Measurements from ENCODE around the gene FHIT. TPM values are rescaled to one million over a fixed set of nuclear protein-coding genes. Genes with fewer than 3 reads are reported as not detected.

The FHIT gene
- polyA plus RNA-seq, 1 of the 3 experiments (the other 2 are of a cell fraction) = 0.41 TPM

GRCh38 chr3:60158035-60158434 lies 1093.2 kb downstream of the FHIT start:
- no peak for DNase-seq
- H3K27me3 ChIP-seq (ENCODE audit: insufficient read depth) = no peaks in the 10 kb centered on the region
- no peak overlapping the region for H3K9ac ChIP-seq
- TF ChIP-seq CTCF (IDR thresholded peaks at IDR 0.05) = no peak
- TF ChIP-seq TAF1 (IDR thresholded peaks at IDR 0.05; ENCODE audit: borderline replicate concordance, low read depth, low read length) = no peak
- TF ChIP-seq POLR2AphosphoS5 (IDR thresholded peaks at IDR 0.05; ENCODE audit: low read depth, low read length) = no peak
- TF ChIP-seq RFX5 (IDR thresholded peaks at IDR 0.05; ENCODE audit: low read length) = no peak
- TF ChIP-seq SMC3 (IDR thresholded peaks at IDR 0.05; ENCODE audit: low read depth, low read length) = no peak
- no peak for TF ChIP-seq RAD21 (IDR thresholded peaks at IDR 0.05; ENCODE audit: low read length)
- TF ChIP-seq JUND (IDR thresholded peaks at IDR 0.05) = no peak
- no peak for TF ChIP-seq ZBTB33 (IDR thresholded peaks at IDR 0.05; ENCODE audit: borderline replicate concordance, low read depth)
- TF ChIP-seq ELF1 (IDR thresholded peaks at IDR 0.05) = no peak
- TF ChIP-seq EP300 (IDR thresholded peaks at IDR 0.05; ENCODE audit: borderline replicate concordance in 1 of 2, low read depth in 1 of 2, low read length in 1 of 2) = no peak
- no peak for TF ChIP-seq EZH2phosphoT487 (IDR thresholded peaks at IDR 0.05; ENCODE audit: borderline replicate concordance, low read depth)
- TF ChIP-seq FOXM1 (IDR thresholded peaks at IDR 0.05; ENCODE audit: low read depth) = no peak
- H3K9me3 ChIP-seq = no peaks in the 10 kb centered on the region
- no peak overlapping the region for H3K4me2 ChIP-seq
- no peaks in the 10 kb centered on the region for H4K20me1 ChIP-seq (ENCODE audit: insufficient read depth)
- H3K4me1 ChIP-seq (ENCODE audit: control insufficient read depth in 1 of 2, insufficient read depth in 2 of 2, low read depth in 1 of 2, low read length in 1 of 2) = no peaks in the 10 kb centered on the region
- no peak overlapping the region for H2AFZ ChIP-seq (ENCODE audit: low read depth)
- WGBS (ENCODE audit: low lambda C conversion rate) = 83% methylated on average over 2 of the region's 2 CpGs
- ChIA-PET POLR2A (no interaction called here), CTCF (no interaction called here)
- H3K9me2 ChIP-seq = no peaks in the 10 kb centered on the region
- H3K36me3 ChIP-seq (replicated peaks in 1 of 2; ENCODE audit: control insufficient read depth in 1 of 2, insufficient read depth in 2 of 2, low read length in 1 of 2) = no peaks in the 10 kb centered on the region
- no peaks in the 10 kb centered on the region for H3K79me2 ChIP-seq (ENCODE audit: insufficient read depth)
- no peak overlapping the region for H3K4me3 ChIP-seq (ENCODE audit: low read depth in 2 of 2, low read length in 1 of 2)
- H3F3A ChIP-seq (replicated peaks; ENCODE audit: insufficient read depth) = no peaks in the 10 kb centered on the region
- H3K27ac ChIP-seq (ENCODE audit: low read depth in 2 of 2, low read length in 1 of 2) = no peak overlapping the region

- Histone ChIP-seq H3K4me3 (ENCODE audit: low read depth in 2 of 2, low read length in 1 of 2) (no peak overlapping the region), H3K9me2 (no peaks in the 10 kb centered on the region), H3K36me3 (replicated peaks in 1 of 2; ENCODE audit: control insufficient read depth in 1 of 2, insufficient read depth in 2 of 2, low read length in 1 of 2) (no peaks in the 10 kb centered on the region), H3K4me2 (no peak overlapping the region), H2AFZ (ENCODE audit: low read depth) (no peak overlapping the region), H3K27ac (ENCODE audit: low read depth in 2 of 2, low read length in 1 of 2) (no peak overlapping the region), H3K9me3 (no peaks in the 10 kb centered on the region), H4K20me1 (ENCODE audit: insufficient read depth) (no peaks in the 10 kb centered on the region), H3K27me3 (ENCODE audit: insufficient read depth) (no peaks in the 10 kb centered on the region), H3K4me1 (ENCODE audit: control insufficient read depth in 1 of 2, insufficient read depth in 2 of 2, low read depth in 1 of 2, low read length in 1 of 2) (no peaks in the 10 kb centered on the region), H3K79me2 (ENCODE audit: insufficient read depth) (no peaks in the 10 kb centered on the region), H3K9ac (no peak overlapping the region), H3F3A (replicated peaks; ENCODE audit: insufficient read depth) (no peaks in the 10 kb centered on the region)
- ChIA-PET CTCF (no interaction called here), POLR2A (no interaction called here)
- no peak for DNase-seq
- 71% methylated on average over 4 of the region's 4 CpGs for WGBS (ENCODE audit: low lambda C conversion rate)
- TF ChIP-seq POLR2AphosphoS5 (IDR thresholded peaks at IDR 0.05; ENCODE audit: low read depth, low read length) = no peak
- TF ChIP-seq CHD2 (IDR thresholded peaks at IDR 0.05; ENCODE audit: low read length, partially characterized antibody) = no peak
- no peak for TF ChIP-seq USF1 (IDR thresholded peaks at IDR 0.05; ENCODE audit: borderline replicate concordance, low read depth)
- TF ChIP-seq JUND (IDR thresholded peaks at IDR 0.05) = no peak
- no peak for TF ChIP-seq FOXJ3 (CRISPR knock-in tag; IDR thresholded peaks at IDR 0.05)
- no peak for TF ChIP-seq USF2 (IDR thresholded peaks at IDR 0.05; ENCODE audit: borderline replicate concordance, low read depth, low read length)
- no peak for TF ChIP-seq ELF1 (IDR thresholded peaks at IDR 0.05)
- no peak for TF ChIP-seq MAX (IDR thresholded peaks at IDR 0.05; ENCODE audit: low read depth)
- TF ChIP-seq ZBTB33 (IDR thresholded peaks at IDR 0.05; ENCODE audit: borderline replicate concordance, low read depth) = no peak
- TF ChIP-seq IRF3 (IDR thresholded peaks at IDR 0.05; ENCODE audit: low read depth, low read length) = no peak
- no peak for TF ChIP-seq TCF12 (IDR thresholded peaks at IDR 0.05)
- no peak for TF ChIP-seq TEAD4 (IDR thresholded peaks at IDR 0.05; ENCODE audit: borderline replicate concordance, insufficient read depth)
These were observed 1097.2 kb downstream of the FHIT start for GRCh38 chr3:60154011-60154410.
